WI38 (cell line): ENCODE data around the gene NLRP1.

Experiments
- H3K4me3 ChIP-seq: 2 replicates; pipeline ENCODE4 v1.5.1; 2011; ENCODE audit warnings: low read depth, mild to moderate bottlenecking, control low read depth, low read length
- CTCF ChIP-seq: IDR thresholded peaks from 2 replicates; pipeline ENCODE4 v1.5.1; 2012; ENCODE audit warnings: low read depth, mild to moderate bottlenecking, control low read depth, low read length

NLRP1 gene

DNA sequence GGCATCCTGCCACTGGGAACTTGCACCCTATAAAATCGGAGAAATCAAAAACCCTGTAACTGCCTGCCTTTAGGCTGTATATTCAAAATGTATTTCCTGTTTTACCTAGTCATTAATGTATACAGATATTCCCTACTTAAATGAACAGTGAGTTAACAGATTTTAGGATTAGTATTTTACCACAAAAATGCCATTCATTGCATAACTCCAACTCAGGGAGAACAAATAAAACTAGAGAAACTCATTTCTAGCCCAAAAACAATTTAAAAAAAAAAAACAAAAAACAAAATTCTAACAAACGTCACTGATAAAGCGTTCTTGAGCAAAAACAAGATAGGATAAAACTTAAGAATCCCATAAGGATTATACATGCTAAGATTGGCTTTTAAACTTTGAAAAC lies 111.8 kb downstream of the NLRP1 start:
- no peak overlapping the region for H3K4me3 ChIP-seq
- no peak for TF ChIP-seq CTCF

DNA sequence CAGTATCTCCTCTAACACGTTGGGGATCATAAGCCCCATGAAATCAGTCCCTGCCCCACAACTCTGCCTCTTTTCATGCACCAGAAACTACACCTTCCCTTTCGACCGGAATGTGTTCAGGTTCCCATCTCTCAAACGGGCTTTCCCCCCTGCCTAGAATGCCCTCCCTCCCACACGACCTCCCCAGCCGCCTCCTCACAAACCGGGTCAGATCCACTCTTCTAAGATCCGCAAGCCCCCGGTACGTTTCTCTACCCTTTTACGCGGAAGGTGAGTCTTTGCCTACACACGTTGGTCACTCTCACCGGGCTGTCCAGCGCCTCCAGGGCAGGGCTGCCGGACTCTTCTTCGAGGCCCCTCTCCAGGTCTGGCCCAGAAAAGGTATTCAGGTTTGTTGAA lies 116.2 kb downstream of the NLRP1 start:
- H3K4me3 ChIP-seq, result peak overlapping the region; percentile 80
- TF ChIP-seq CTCF, result no peak

DNA sequence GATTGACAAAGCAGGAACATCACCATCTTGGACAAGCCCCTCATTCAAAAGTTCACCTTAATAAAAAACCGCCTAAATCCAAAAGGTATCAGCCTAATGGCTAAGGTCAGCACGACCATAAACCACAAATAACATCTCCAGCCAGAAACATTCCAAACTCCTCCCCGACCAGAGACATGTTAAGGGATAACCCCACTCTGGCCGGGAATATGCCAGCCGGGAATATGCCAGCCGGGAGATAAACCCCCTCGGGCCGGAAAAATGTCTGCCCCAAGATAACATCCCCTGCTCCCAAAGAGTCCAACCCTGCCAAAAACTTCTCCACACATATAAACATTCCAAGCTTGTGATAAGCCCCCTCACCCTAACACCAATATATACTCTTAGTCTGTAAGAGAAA lies 116.9 kb downstream of the NLRP1 start:
- no peak for TF ChIP-seq CTCF
- peak overlapping the region; percentile 80 for H3K4me3 ChIP-seq

GRCh38 chr17:5466295-5466694 lies 118.0 kb downstream of the NLRP1 start:
- TF ChIP-seq CTCF, result no peak
- H3K4me3 ChIP-seq, result no peak overlapping the region

DNA sequence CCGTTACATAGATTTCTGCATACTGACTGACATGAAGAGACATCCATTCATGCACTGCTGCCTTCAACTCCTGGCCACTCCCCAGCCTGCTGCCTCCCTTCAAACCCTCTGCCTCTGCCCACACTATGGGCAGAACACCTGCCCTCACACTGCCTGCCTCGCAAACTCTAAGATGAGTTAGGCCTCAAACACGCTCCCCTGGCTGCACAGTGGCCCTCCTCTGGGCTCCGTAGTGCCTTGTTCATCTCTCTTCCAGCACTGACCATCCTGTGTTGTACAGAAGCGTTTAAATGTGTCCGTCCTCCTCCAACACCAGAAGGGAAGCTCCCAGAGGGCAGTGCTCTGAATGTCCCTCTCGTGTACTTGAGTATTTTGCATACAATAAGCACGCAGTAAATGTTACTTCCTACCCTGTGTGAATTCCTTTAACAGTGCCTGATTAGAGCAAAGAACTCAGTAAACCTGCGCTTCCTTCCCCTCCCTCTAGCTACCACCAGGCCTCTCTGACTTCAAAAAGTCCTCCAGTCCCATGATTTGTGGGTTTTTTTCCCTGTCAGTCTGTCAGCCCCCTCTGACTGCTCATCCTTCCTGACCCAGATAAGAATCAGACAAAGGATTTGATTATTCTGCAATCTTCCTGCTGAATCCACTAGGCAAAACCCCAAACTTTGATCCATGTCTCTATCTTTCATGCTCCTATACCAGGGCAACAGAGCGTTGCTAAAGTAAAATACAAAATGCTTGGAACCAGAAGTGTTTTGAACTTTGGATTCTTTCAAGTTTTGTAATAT lies 119.4 kb downstream of the NLRP1 start:
- no peak for TF ChIP-seq CTCF
- no peak overlapping the region for H3K4me3 ChIP-seq
